Bronchial epithelial cell (primary cell): ENCODE data around the gene EPHA7. TPM values are rescaled to one million over a fixed set of nuclear protein-coding genes. Genes with fewer than 3 reads are reported as not detected.

Experiments used
- DNase-seq: peaks from one replicate; pipeline ENCODE4 v3.0.0-alpha.2; 2010; ENCODE audit warnings: low read depth
- FAIRE-seq: peaks from 2 replicates; lab custom pipeline; 2011; peaks lifted over from hg19 to GRCh38; lab: Jason Lieb, UNC
- H3K27me3 ChIP-seq: 2 replicates; pipeline ENCODE4 v1.5.1; 2011; ENCODE audit warnings: low read length; ENCODE audit not compliant: control insufficient read depth, insufficient read depth
- H3K36me3 ChIP-seq: 2 replicates; pipeline ENCODE4 v1.5.1; 2011; ENCODE audit warnings: low read length; ENCODE audit not compliant: control insufficient read depth, insufficient read depth
- H3K4me3 ChIP-seq: 2 replicates; pipeline ENCODE4 v1.5.1; 2011; ENCODE audit warnings: mild to moderate bottlenecking, low read depth, low read length, control low read depth
- total RNA-seq: library from RNA; depleted of rRNA; stranded (reverse); fragments of >200 nt; gene quantifications from 2 replicates; pipeline ENCODE4 v1.2.1, GENCODE V29; 2014
- TF ChIP-seq, protein P1 (sequence below): IDR thresholded peaks from 2 replicates; pipeline ENCODE4 v1.5.1; 2011; ENCODE audit warnings: mild to moderate bottlenecking, moderate library complexity, low read length, control low read depth, inconsistent platforms; ENCODE audit not compliant: insufficient read depth, severe bottlenecking

Gene EPHA7
- total RNA-seq, 1 donor from 2014 or later, result not detected

DNA sequence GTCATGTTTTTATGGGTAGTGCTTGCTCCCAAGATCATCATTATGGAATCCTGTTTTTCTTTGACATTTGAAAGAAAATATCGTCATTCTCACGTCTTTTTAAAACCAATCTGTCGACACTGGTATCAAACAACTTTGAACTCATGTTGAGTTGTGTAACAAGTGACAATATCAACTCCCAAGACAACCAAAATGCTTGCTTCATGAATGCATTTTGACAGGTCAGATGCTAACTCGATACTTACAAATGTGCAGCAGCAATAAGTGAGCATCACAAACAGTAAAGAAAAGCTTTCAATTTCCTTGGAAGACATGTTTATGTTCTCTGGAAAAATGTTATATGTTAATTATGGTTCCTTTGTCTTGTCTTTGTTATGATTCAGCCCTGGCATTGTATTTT lies 125.9 kb downstream of the EPHA7 start:
- DNase-seq, result no peak
- H3K27me3 ChIP-seq, result no peaks in the 10 kb centered on the region
- no peak for FAIRE-seq
- H3K36me3 ChIP-seq, result no peaks in the 10 kb centered on the region
- H3K4me3 ChIP-seq, result no peak overlapping the region
- TF ChIP-seq, protein P1, sequence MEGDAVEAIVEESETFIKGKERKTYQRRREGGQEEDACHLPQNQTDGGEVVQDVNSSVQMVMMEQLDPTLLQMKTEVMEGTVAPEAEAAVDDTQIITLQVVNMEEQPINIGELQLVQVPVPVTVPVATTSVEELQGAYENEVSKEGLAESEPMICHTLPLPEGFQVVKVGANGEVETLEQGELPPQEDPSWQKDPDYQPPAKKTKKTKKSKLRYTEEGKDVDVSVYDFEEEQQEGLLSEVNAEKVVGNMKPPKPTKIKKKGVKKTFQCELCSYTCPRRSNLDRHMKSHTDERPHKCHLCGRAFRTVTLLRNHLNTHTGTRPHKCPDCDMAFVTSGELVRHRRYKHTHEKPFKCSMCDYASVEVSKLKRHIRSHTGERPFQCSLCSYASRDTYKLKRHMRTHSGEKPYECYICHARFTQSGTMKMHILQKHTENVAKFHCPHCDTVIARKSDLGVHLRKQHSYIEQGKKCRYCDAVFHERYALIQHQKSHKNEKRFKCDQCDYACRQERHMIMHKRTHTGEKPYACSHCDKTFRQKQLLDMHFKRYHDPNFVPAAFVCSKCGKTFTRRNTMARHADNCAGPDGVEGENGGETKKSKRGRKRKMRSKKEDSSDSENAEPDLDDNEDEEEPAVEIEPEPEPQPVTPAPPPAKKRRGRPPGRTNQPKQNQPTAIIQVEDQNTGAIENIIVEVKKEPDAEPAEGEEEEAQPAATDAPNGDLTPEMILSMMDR, result no peak

DNA sequence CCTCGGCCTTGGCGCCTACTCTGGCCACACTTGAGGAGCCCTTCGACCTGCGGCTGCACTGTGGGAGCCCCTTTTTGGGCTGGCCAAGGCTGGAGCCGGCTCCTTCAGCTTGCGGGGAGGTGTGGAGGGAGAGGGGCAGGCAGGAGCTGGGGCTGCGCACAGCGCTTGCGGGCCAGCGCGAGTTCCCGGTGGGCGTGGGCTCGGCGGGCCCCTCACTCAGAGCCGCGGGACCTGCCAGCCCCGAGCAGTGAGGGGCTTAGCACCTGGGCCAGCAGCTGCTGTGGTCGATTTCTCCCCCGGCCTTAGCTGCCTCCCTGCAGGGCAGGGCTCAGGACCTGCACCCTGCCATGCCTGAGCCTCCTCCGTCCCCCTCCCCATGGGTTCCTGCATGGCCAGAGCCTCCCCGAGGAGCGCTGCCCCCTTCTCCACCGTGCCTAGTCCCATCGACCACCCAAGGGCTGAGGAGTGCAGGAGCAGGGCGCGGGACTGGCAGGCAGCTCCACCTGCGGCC lies 136.8 kb downstream of the EPHA7 start:
- TF ChIP-seq, protein P1, result no peak
- Histone ChIP-seq H3K4me3 (no peak overlapping the region), H3K27me3 (no peaks in the 10 kb centered on the region), H3K36me3 (no peaks in the 10 kb centered on the region)
- DNase-seq (no peak), FAIRE-seq (no peak)

DNA sequence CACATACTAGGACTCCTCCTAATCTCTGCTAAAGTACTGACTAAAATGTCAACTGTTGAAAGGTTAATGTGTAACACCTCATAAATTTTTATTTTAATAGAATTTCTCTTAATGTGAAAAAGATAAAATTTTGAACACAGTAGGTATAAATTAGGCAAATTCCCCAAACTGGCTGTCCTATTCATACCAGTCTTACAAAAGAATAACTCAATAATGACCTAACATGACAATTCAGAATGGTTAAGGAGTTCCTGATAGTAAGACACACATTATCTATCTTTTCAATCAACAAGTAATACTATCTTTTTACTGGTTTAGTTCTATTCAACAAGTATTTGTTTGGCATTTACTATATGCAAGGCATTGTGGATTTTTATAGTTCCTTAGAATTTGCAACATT lies 141.1 kb downstream of the EPHA7 start:
- Histone ChIP-seq H3K36me3 (no peaks in the 10 kb centered on the region), H3K4me3 (no peak overlapping the region), H3K27me3 (no peaks in the 10 kb centered on the region)
- FAIRE-seq (no peak), DNase-seq (no peak)
- TF ChIP-seq, protein P1, result no peak

DNA sequence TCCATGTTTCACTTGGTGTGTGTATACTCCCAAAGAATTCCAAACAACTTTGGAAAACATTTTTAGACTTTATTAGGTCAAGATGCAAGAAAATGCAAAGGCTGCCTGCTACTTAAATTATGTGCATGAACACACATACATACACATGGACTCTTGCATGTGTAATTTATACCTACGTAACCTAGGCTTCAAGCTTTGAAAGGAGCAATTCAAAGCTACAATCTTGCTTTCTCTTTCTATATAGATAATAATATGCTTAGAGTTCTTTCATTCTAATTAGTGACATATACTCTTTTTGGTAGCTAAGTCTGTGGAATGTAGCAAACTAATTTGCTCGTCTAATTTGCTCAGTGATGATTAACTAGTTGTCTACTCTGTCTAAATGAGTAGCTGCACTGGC lies 146.5 kb downstream of the EPHA7 start:
- no peak overlapping the region for H3K4me3 ChIP-seq
- FAIRE-seq, result no peak
- no peaks in the 10 kb centered on the region for H3K27me3 ChIP-seq
- DNase-seq, result no peak
- H3K36me3 ChIP-seq, result no peaks in the 10 kb centered on the region
- TF ChIP-seq, protein P1, result no peak

DNA sequence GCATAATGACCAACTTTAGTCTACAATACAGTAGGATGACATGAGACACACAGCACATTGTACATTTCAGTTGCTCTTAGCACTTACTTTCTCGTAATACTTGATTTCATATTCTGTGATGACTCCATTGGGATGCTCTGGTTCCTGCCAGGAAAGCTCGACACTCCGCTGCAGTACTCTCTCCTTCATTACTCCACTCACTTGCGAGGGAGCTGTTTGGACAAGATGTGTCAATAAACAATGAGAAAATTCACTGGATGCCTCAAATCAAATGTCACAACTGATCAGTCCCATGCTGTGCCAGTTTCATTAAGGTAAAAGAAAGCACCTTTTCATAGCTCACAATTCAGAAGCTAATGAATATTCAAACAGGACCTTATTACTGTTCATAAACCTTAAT lies 147.1 kb downstream of the EPHA7 start:
- no peak for FAIRE-seq
- no peak for DNase-seq
- TF ChIP-seq, protein P1, result no peak
- H3K4me3 ChIP-seq, result no peak overlapping the region
- H3K36me3 ChIP-seq, result no peaks in the 10 kb centered on the region
- no peaks in the 10 kb centered on the region for H3K27me3 ChIP-seq
